ENCODE results near the gene HHIPL1.

HHIPL1 gene

DNA sequence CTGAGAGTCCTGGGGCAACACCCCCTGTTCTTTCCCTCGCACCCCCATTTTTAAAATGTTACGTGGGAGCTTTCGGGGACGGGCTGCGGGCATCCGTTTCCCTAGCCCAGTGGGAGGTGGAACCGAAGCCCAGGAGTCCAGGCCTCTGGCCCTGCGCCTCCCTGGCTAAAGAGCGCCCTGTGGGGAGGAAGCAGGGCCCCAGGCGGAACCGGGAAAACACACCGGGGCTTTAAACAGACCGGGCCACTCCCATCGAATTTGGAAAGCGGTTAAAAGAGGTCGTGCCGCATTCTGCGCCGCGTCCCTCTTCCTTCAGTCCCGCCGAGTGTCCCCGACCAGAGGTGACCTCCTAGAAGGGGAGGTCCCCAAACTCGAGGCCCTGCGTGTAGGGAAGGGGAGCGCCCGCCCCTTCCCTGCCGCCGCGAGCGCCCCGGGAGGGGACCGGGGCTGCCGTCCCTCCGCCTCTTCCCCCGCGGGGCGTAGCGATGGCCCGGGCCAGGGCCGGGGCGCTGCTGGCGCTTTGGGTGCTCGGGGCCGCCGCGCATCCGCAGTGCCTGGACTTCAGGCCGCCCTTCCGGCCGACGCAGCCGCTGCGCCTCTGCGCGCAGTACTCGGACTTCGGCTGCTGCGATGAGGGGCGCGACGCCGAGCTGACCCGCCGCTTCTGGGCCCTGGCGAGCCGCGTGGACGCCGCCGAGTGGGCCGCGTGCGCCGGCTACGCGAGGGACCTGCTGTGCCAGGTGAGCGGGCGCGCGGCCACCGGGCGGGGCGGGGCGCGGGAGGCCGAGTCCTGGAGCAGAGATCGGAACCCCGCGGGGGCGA is at the start of gene HHIPL1:
HHIPL1 (plus strand) TSS at position 407 of the 822 bp plus-strand sequence; CDS start at position 486, 79 bp downstream.
- no peak within 1 kb of the TSS for H3K27ac Mint-ChIP-seq
- no peak for ATAC-seq
- no peaks in the 10 kb centered on the region for H3K36me3 Mint-ChIP-seq
- no peaks in the 10 kb centered on the region for H3K9me3 Mint-ChIP-seq
- no peaks in the 10 kb centered on the region for H3K4me1 Mint-ChIP-seq
- H3K4me3 Mint-ChIP-seq, result peak within 1 kb of the TSS; percentile 17
- no peak for DNase-seq (ENCODE audit: low spot score in 2 of 2)

DNA sequence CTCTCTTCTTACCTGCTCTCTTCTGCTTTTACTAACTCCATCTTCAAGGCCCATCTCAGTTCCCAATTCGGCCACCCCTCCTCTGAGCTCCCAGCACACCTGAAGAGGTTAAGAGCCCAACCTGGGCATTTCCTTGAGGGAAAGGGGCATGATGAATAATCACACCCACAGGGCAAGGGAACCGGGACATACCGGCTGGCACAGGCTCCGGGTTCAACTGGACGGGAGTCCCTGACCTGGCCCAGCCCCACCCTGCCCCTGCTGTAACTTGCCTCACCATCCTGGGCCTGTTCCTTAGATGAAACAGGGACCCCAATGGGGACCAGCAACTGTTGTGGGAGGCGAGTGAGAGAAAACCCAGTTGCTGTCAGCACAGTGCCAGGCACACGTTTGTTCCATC is 49.4 kb upstream of the HHIPL1 start:
- ATAC-seq (no peak), DNase-seq (ENCODE audit: low spot score in 2 of 2) (no peak)
- Mint-ChIP-seq H3K9me3 (no peaks in the 10 kb centered on the region), H3K36me3 (peaks cover 7% of the 10 kb centered on the region), H3K27ac (peak overlapping the region; percentile 92), H3K4me3 (peak overlapping the region; percentile 60), H3K4me1 (peaks cover 44% of the 10 kb centered on the region)

- peak overlapping the region; percentile 92 for H3K27ac Mint-ChIP-seq
- ATAC-seq (no peak), DNase-seq (ENCODE audit: low spot score in 2 of 2) (no peak)
- H3K9me3 Mint-ChIP-seq, result no peaks in the 10 kb centered on the region
- no peak overlapping the region for H3K4me3 Mint-ChIP-seq
- peaks cover 49% of the 10 kb centered on the region for H3K4me1 Mint-ChIP-seq
- peaks cover 7% of the 10 kb centered on the region for H3K36me3 Mint-ChIP-seq
Measured at GRCh38 chr14:99596071-99596627, 48.8 kb upstream of the HHIPL1 start.

DNA sequence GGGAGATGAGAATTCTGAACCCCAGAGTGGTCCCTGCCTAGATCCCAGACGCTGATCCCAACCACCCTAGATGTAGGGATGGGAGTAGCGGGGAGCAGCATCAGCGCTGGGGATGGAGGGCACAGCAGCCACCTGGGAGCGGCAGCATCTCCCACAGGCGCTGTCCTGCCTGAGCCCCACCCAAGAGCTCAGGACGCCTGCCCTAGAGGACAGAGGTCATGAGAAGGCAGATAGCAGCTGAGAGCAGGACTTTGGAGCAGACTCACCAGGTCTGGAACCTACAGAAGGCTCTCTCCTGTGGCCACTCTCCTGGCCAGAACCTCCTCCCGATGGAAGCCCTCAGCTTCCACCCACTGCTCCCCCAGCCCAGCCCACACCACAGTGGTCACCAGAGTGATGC is 48.2 kb upstream of the HHIPL1 start:
- Mint-ChIP-seq H3K27ac (peak overlapping the region; percentile 81), H3K4me1 (peaks cover 50% of the 10 kb centered on the region), H3K4me3 (no peak overlapping the region), H3K9me3 (no peaks in the 10 kb centered on the region), H3K36me3 (peaks cover 7% of the 10 kb centered on the region)
- DNase-seq (ENCODE audit: low spot score in 2 of 2) (no peak), ATAC-seq (no peak)

- ATAC-seq, result no peak
- H3K9me3 Mint-ChIP-seq, result no peaks in the 10 kb centered on the region
- H3K4me1 Mint-ChIP-seq, result peaks cover 50% of the 10 kb centered on the region
- H3K27ac Mint-ChIP-seq, result peak overlapping the region; percentile 81
- H3K4me3 Mint-ChIP-seq, result no peak overlapping the region
- DNase-seq (ENCODE audit: low spot score in 2 of 2), result no peak
- peaks cover 7% of the 10 kb centered on the region for H3K36me3 Mint-ChIP-seq
Measured at GRCh38 chr14:99597911-99598600, 46.9 kb upstream of the HHIPL1 start.

DNA sequence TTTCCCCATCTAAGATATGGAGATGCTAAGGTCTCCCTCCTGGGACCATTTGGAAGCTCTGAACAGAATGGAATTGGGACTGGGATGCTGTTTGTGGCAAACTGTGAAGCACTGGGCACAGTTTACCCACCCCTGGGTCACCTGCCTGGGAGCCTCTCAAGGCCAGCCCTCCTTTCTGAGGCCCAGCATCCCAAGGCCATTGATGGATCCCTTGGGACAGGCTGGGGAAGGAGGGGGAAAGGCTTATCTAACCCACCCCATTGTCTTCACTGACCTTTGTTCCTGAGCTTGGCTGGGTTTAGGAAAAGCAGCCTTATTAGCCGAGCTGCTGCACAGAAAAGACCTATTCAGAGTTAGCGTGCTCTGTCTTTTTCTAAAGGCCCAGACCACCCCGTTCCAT is 46.2 kb upstream of the HHIPL1 start:
- DNase-seq (ENCODE audit: low spot score in 2 of 2) (no peak), ATAC-seq (no peak)
- H3K4me3 Mint-ChIP-seq, result no peak overlapping the region
- H3K27ac Mint-ChIP-seq, result no peak overlapping the region
- peaks cover 50% of the 10 kb centered on the region for H3K4me1 Mint-ChIP-seq
- peaks cover 7% of the 10 kb centered on the region for H3K36me3 Mint-ChIP-seq
- H3K9me3 Mint-ChIP-seq, result no peaks in the 10 kb centered on the region

GRCh38 chr14:99599393-99599792 is 45.5 kb upstream of the HHIPL1 start:
- Mint-ChIP-seq H3K4me3 (no peak overlapping the region), H3K36me3 (peaks cover 7% of the 10 kb centered on the region), H3K4me1 (peaks cover 46% of the 10 kb centered on the region), H3K27ac (no peak overlapping the region), H3K9me3 (no peaks in the 10 kb centered on the region)
- DNase-seq (ENCODE audit: low spot score in 2 of 2) (no peak), ATAC-seq (no peak)

GRCh38 chr14:99600232-99600888 is 44.6 kb upstream of the HHIPL1 start:
- no peaks in the 10 kb centered on the region for H3K9me3 Mint-ChIP-seq
- H3K36me3 Mint-ChIP-seq, result peaks cover under 1% of the 10 kb centered on the region
- no peak overlapping the region for H3K4me3 Mint-ChIP-seq
- no peak overlapping the region for H3K27ac Mint-ChIP-seq
- H3K4me1 Mint-ChIP-seq, result peaks cover 40% of the 10 kb centered on the region
- no peak for DNase-seq (ENCODE audit: low spot score in 2 of 2)
- ATAC-seq, result no peak

- no peaks in the 10 kb centered on the region for H3K9me3 Mint-ChIP-seq
- peak overlapping the region; percentile 56 for H3K4me3 Mint-ChIP-seq
- no peak overlapping the region for H3K27ac Mint-ChIP-seq
- ATAC-seq, result no peak
- H3K36me3 Mint-ChIP-seq, result no peaks in the 10 kb centered on the region
- H3K4me1 Mint-ChIP-seq, result peaks cover 38% of the 10 kb centered on the region
- no peak for DNase-seq (ENCODE audit: low spot score in 2 of 2)
Measured at GRCh38 chr14:99601361-99601831, 43.5 kb upstream of the HHIPL1 start.

GRCh38 chr14:99602054-99602787 is 42.7 kb upstream of the HHIPL1 start:
- no peaks in the 10 kb centered on the region for H3K36me3 Mint-ChIP-seq

DNA sequence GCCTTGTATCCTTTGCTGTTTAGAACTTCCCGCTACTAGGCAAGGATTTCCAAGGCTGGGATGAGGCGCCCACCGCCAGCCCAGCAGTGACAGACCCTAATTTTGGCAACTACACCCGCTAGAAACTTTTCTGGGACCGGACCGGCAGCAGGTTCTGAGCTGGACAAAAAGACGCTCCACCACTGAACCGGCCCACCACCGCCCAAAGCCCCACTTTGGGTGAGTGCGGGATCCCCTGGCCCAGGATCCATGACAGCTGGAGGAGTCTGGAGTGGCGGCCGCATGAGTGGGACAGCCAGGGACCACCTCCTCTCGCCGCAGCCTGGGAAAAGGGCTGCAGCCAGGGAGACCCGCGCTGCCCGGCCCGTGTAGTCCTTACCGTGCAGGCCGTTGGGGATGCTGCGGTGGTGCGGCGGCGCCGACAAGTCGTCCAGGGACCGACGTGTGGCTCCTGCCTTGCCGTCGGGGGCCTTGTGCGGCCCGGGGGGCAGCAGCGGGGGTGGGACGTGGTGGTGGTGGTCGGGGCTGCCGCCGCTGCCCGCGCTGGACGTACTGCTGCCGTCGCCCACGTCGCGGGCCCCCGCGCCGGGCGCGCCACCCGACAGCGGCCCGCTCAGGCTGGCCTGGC is 42.0 kb upstream of the HHIPL1 start:
- peak overlapping the region; percentile 56 for H3K4me3 Mint-ChIP-seq
- H3K27ac Mint-ChIP-seq, result no peak overlapping the region
- H3K4me1 Mint-ChIP-seq, result peaks cover 29% of the 10 kb centered on the region
- H3K9me3 Mint-ChIP-seq, result no peaks in the 10 kb centered on the region
- H3K36me3 Mint-ChIP-seq, result no peaks in the 10 kb centered on the region
- no peak for ATAC-seq
- DNase-seq (ENCODE audit: low spot score in 2 of 2), result no peak

More at GRCh38 chr14:99602054-99602787, 42.7 kb upstream of the HHIPL1 start:
- DNase-seq (ENCODE audit: low spot score in 2 of 2) (no peak), ATAC-seq (no peak)
- no peaks in the 10 kb centered on the region for H3K9me3 Mint-ChIP-seq
- peaks cover 35% of the 10 kb centered on the region for H3K4me1 Mint-ChIP-seq
- H3K4me3 Mint-ChIP-seq, result peak overlapping the region; percentile 56
- H3K27ac Mint-ChIP-seq, result no peak overlapping the region

GRCh38 chr14:99603471-99604277 is 41.3 kb upstream of the HHIPL1 start, which contains the start of gene CCDC85C:
TSS of gene CCDC85C (minus strand) at chr14:99604207. CDS start at chr14:99603959, 248 bp downstream.
- peak; percentile 40 to 77 for DNase-seq (ENCODE audit: low spot score in 2 of 2)
- H3K9me3 Mint-ChIP-seq, result no peaks in the 10 kb centered on the region
- peaks cover 29% of the 10 kb centered on the region for H3K4me1 Mint-ChIP-seq
- H3K4me3 Mint-ChIP-seq, result peak within 1 kb of the TSS; percentile 75
- peak; percentile 33 for ATAC-seq
- peak within 1 kb of the TSS; percentile 87 for H3K27ac Mint-ChIP-seq
- H3K36me3 Mint-ChIP-seq, result no peaks in the 10 kb centered on the region

DNA sequence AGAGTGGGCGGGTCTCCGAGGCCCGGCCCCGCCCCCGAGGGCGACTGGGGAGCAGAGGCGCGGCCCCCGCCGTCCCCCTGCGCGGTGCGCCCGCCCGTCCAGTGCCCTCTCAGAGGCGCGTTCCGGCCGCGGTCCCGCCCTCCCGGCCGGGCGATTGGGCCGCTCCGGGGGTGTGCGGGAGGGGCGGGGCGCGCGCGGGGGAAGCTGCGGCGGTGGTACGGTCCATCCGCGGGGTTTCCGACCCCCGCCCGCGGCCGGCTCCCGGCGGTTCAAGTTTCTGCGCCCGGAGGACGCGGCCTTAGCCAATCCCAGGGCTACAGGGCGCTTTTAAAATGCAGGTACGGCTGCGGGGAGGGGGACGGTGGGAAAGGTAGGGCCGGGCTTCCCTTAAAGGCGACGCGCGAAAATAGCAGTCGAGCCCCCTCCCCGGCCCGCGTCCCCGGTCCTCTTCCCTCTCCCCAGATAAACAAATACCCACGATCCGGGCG is 40.6 kb upstream of the HHIPL1 start:
- Mint-ChIP-seq H3K4me3 (peak overlapping the region; percentile 75), H3K27ac (peak overlapping the region; percentile 87), H3K9me3 (no peaks in the 10 kb centered on the region), H3K36me3 (no peaks in the 10 kb centered on the region), H3K4me1 (peaks cover 35% of the 10 kb centered on the region)
- DNase-seq (ENCODE audit: low spot score in 2 of 2) (peak; percentile 95), ATAC-seq (peak; percentile 94)

Measured in stimulated activated effector memory CD8-positive, alpha-beta T cell treated with anti-CD3 and anti-CD28 coated beads, Interleukin-12 subunit alpha, Interleukin-12 subunit beta, amount 100 ng/mL, for 72 hours (primary cell).